ENCODE measurements around the gene UBIAD1.

DNA sequence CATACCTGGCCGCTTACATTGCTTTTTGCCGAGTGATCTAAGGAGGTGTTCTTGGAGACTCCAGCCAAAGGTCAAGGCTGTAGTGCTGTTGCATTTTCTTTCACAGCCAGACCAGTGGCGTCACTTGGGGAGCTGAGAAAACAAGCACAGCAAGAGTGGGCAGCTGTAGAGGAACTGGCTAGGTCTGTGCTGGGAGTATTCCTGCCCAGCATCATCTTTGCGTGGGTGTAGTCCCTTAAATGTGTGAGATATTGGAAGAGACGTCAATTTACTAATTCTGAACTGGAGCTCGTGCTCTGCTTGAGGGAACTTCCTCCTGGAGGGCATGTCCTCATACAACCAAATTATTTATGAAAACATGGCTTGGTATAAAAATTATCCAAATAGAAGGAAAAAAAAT is 10.2 kb downstream of the UBIAD1 start:
- TF ChIP-seq, protein P1, sequence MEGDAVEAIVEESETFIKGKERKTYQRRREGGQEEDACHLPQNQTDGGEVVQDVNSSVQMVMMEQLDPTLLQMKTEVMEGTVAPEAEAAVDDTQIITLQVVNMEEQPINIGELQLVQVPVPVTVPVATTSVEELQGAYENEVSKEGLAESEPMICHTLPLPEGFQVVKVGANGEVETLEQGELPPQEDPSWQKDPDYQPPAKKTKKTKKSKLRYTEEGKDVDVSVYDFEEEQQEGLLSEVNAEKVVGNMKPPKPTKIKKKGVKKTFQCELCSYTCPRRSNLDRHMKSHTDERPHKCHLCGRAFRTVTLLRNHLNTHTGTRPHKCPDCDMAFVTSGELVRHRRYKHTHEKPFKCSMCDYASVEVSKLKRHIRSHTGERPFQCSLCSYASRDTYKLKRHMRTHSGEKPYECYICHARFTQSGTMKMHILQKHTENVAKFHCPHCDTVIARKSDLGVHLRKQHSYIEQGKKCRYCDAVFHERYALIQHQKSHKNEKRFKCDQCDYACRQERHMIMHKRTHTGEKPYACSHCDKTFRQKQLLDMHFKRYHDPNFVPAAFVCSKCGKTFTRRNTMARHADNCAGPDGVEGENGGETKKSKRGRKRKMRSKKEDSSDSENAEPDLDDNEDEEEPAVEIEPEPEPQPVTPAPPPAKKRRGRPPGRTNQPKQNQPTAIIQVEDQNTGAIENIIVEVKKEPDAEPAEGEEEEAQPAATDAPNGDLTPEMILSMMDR (IDR thresholded peaks at IDR 0.05), result no peak
- no peak for TF ChIP-seq POLR2A (IDR thresholded peaks at IDR 0.05)
